ENCODE results near the gene SH3GL1.

SH3GL1 gene

DNA sequence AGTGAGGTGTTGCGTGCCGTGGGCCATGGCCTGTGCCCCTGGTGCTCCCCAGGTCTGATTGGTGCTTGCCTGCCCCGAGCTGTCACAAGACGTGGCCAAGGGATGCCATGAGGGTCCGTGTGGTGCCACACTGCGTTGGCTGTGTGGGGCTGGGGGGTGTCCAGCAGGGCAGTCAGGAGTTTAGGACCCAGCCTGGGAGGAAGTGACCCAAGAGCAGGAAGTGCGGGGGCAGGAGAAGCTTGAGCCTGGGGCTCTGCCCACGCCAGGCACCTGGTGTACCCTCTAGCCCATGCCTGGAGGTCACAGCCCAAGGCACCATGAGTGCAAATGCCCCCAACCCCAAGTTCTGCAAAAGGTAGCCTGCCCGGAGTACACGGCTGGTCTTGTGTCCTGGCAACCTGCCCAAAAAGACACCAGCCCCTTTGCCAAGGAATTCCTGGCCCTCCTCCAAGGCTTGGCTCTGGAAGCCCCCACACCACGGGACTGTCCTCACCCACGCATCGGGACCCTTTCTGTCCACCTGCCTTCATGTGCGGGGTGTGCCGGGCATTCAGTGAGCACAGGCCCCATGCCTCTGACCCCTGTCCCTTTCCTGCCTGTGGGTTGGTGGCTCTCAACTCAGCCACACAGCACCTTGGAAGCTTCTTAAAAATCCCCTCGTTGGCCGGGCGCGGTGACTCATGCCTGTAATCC is 32.1 kb downstream of the SH3GL1 start:
- Histone ChIP-seq H3K9ac (ENCODE audit: low read length in 2 of 2) (no peak overlapping the region), H3K4me1 (ENCODE audit: control insufficient read depth, insufficient read depth, low read length) (peaks cover 58% of the 10 kb centered on the region), H3K4me3 (ENCODE audit: low read length in 2 of 2) (no peak overlapping the region), H3K36me3 (ENCODE audit: control insufficient read depth in 2 of 2, insufficient read depth in 2 of 2, low read length in 2 of 2) (peaks cover 17% of the 10 kb centered on the region in 2 donors), H3K27ac (ENCODE audit: low read length) (no peak overlapping the region), H3K9me3 (ENCODE audit: control insufficient read depth in 2 of 2, low read length in 2 of 2) (no peaks in the 10 kb centered on the region), H3K27me3 (ENCODE audit: control insufficient read depth in 1 of 2, insufficient read depth in 2 of 2, low read length in 2 of 2) (no peaks in the 10 kb centered on the region)

DNA sequence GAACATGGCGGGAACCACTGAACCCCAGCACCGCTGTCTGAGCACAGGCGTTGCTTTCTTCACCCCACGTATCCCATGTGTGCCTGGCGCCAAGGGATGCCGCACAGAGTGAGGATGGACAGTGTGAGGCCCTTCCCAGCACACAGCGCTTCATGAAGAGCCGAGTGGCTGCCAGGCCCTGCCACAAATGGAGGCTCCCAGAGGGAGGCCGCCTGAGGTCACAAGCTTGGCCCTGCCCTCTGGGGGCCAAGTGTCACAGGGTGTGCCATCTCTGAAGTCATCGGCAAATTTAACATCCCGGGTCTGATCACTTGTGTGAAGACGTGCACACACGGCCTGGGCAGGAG is 32.6 kb downstream of the SH3GL1 start:
- H3K27ac ChIP-seq (ENCODE audit: low read length), result no peak overlapping the region
- no peak overlapping the region for H3K4me3 ChIP-seq (ENCODE audit: low read length in 2 of 2)
- peak overlapping the region in 1 of 2 donors; percentile 13 for H3K9ac ChIP-seq (ENCODE audit: low read length in 2 of 2)
- peaks cover 56% of the 10 kb centered on the region for H3K4me1 ChIP-seq (ENCODE audit: control insufficient read depth, insufficient read depth, low read length)
- H3K36me3 ChIP-seq (ENCODE audit: control insufficient read depth in 2 of 2, insufficient read depth in 2 of 2, low read length in 2 of 2), result peaks cover 17 to 20% of the 10 kb centered on the region in 2 donors
- H3K27me3 ChIP-seq (ENCODE audit: control insufficient read depth in 1 of 2, insufficient read depth in 2 of 2, low read length in 2 of 2), result no peaks in the 10 kb centered on the region
- no peaks in the 10 kb centered on the region for H3K9me3 ChIP-seq (ENCODE audit: control insufficient read depth in 2 of 2, low read length in 2 of 2)

DNA sequence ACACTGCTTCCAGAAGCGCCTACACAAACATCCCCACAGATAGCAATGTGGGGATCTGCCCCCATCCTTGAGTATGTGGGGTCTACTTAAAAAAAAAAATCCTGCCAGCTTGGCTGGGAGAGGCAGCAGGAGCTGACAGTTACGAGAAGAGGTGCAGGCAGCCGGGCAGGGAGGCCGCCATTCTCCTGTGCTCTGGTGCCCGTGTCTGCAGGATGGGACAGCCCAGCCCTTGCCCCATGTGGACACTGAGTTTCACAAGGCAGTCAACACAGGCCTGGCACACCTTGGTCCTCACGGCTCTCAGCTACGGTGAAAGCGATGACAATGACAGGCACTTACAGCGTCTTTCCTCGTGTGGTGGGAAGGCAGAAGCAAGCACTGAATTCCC is 33.0 kb downstream of the SH3GL1 start:
- no peak overlapping the region for H3K4me3 ChIP-seq (ENCODE audit: low read length in 2 of 2)
- H3K9ac ChIP-seq (ENCODE audit: low read length in 2 of 2), result peak overlapping the region in 1 of 2 donors; percentile 13
- no peak overlapping the region for H3K27ac ChIP-seq (ENCODE audit: low read length)
- peaks cover 51% of the 10 kb centered on the region for H3K4me1 ChIP-seq (ENCODE audit: control insufficient read depth, insufficient read depth, low read length)
- no peaks in the 10 kb centered on the region for H3K9me3 ChIP-seq (ENCODE audit: control insufficient read depth in 2 of 2, low read length in 2 of 2)
- H3K36me3 ChIP-seq (ENCODE audit: control insufficient read depth in 2 of 2, insufficient read depth in 2 of 2, low read length in 2 of 2), result peaks cover 17 to 20% of the 10 kb centered on the region in 2 donors
- H3K27me3 ChIP-seq (ENCODE audit: control insufficient read depth in 1 of 2, insufficient read depth in 2 of 2, low read length in 2 of 2), result no peaks in the 10 kb centered on the region

DNA sequence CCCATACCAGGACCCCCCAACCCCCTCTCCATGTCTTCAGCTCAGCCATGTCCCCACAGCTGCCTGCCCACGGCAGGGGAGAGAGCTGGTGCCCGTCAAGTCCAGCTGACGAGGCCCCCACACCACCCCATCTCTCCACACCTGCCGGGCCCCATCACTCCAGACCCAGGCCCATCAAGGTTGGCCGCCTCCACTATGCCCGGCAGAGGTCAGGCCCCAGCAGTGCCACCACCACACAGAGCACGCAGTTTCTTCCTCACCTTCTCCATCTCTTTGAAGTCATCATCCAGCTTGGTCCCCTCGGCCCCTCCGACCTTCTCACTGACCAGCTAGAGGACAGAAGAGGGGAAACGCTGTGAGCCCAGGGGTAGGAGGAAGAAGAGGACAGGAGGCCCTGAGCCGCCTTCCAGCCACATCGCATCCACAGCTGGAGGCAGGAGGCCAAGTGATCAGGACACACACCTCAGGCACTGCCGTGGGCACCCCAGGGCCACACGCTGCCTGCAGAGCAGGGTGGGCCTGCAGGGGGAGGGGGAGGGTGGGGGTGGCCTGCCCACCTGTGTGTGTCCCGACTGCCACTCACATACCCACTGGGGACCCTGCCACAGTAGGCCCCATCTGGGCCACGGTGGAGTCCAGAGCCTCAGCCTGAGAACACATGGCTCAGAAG is 33.5 kb downstream of the SH3GL1 start:
- H3K36me3 ChIP-seq (ENCODE audit: control insufficient read depth in 2 of 2, insufficient read depth in 2 of 2, low read length in 2 of 2), result peaks cover 17 to 24% of the 10 kb centered on the region in 2 donors
- H3K4me3 ChIP-seq (ENCODE audit: low read length in 2 of 2), result no peak overlapping the region
- no peak overlapping the region for H3K9ac ChIP-seq (ENCODE audit: low read length in 2 of 2)
- no peaks in the 10 kb centered on the region for H3K27me3 ChIP-seq (ENCODE audit: control insufficient read depth in 1 of 2, insufficient read depth in 2 of 2, low read length in 2 of 2)
- H3K4me1 ChIP-seq (ENCODE audit: control insufficient read depth, insufficient read depth, low read length), result peaks cover 46% of the 10 kb centered on the region
- H3K27ac ChIP-seq (ENCODE audit: low read length), result no peak overlapping the region
- H3K9me3 ChIP-seq (ENCODE audit: control insufficient read depth in 2 of 2, low read length in 2 of 2), result no peaks in the 10 kb centered on the region

DNA sequence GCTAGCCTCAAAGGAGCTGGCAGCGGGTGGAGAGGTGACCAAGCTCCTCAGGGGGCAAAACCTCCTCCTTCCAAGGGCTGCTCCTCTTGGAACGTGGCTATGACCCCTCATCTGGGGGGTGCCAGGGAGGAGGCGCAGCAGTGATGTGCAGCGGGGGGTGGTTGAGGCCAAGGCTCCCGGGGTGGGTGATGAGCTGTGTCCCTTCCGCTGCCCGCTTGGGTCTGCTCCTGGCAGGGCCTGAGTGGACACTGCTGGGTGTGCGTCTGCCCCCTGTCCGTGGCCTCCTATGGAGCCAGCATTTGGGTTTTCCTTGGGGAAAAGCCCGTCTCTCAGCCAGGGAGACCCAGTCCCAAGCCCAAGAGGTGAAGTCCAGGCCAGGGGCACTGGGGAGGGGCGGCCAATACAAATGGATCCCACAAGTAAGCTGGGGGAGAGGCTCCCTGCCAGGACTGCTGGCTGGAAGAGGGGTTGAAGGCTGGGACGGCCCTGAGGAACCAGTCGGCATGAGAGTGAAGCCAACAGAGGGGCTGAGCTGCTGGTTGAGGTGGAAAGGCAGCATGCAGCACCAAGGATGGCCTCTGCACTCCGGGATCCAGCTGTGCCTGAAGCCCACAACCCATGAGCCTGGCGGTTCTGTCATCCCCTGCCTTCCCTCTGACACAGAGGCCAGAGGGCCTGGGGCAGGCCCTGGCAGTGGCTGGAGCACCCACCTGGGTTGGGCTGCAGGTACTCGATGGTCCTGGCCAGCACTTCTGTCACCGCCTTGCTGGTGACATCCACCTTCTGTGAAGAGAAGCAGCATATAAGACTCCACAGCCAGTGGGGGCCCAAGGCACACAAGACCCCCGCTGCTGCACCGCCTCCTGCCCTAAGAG is 34.3 kb downstream of the SH3GL1 start:
- no peaks in the 10 kb centered on the region for H3K27me3 ChIP-seq (ENCODE audit: control insufficient read depth in 1 of 2, insufficient read depth in 2 of 2, low read length in 2 of 2)
- H3K4me1 ChIP-seq (ENCODE audit: control insufficient read depth, insufficient read depth, low read length), result peaks cover 39% of the 10 kb centered on the region
- H3K36me3 ChIP-seq (ENCODE audit: control insufficient read depth in 2 of 2, insufficient read depth in 2 of 2, low read length in 2 of 2), result peaks cover 17 to 24% of the 10 kb centered on the region in 2 donors
- H3K4me3 ChIP-seq (ENCODE audit: low read length in 2 of 2), result no peak overlapping the region
- H3K9me3 ChIP-seq (ENCODE audit: control insufficient read depth in 2 of 2, low read length in 2 of 2), result no peaks in the 10 kb centered on the region
- no peak overlapping the region for H3K27ac ChIP-seq (ENCODE audit: low read length)
- H3K9ac ChIP-seq (ENCODE audit: low read length in 2 of 2), result no peak overlapping the region

DNA sequence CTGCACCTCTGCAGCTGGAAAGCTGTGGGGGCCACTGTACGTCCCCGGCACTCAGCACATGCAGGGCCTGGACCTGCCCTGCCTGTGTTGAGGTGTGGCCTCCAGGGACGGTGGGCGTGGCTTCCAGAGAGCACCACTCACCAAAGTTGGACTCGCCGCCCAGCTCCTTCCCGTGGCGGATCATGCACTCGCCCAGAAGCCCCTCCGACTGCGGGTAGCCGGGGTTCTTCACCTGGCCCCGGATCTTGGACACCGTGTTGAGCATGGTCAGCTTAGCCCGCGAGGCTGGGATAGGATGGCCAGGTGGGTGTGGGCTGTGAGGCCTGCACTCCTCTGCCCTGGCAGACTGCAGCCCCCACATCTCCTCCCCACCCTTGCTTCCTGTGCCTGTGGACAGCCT is 35.0 kb downstream of the SH3GL1 start:
- Histone ChIP-seq H3K9me3 (ENCODE audit: control insufficient read depth in 2 of 2, low read length in 2 of 2) (no peaks in the 10 kb centered on the region), H3K4me3 (ENCODE audit: low read length in 2 of 2) (no peak overlapping the region), H3K9ac (ENCODE audit: low read length in 2 of 2) (no peak overlapping the region), H3K36me3 (ENCODE audit: control insufficient read depth in 2 of 2, insufficient read depth in 2 of 2, low read length in 2 of 2) (peaks cover 17 to 24% of the 10 kb centered on the region in 2 donors), H3K4me1 (ENCODE audit: control insufficient read depth, insufficient read depth, low read length) (peaks cover 38% of the 10 kb centered on the region), H3K27me3 (ENCODE audit: control insufficient read depth in 1 of 2, insufficient read depth in 2 of 2, low read length in 2 of 2) (no peaks in the 10 kb centered on the region), H3K27ac (ENCODE audit: low read length) (no peak overlapping the region)

DNA sequence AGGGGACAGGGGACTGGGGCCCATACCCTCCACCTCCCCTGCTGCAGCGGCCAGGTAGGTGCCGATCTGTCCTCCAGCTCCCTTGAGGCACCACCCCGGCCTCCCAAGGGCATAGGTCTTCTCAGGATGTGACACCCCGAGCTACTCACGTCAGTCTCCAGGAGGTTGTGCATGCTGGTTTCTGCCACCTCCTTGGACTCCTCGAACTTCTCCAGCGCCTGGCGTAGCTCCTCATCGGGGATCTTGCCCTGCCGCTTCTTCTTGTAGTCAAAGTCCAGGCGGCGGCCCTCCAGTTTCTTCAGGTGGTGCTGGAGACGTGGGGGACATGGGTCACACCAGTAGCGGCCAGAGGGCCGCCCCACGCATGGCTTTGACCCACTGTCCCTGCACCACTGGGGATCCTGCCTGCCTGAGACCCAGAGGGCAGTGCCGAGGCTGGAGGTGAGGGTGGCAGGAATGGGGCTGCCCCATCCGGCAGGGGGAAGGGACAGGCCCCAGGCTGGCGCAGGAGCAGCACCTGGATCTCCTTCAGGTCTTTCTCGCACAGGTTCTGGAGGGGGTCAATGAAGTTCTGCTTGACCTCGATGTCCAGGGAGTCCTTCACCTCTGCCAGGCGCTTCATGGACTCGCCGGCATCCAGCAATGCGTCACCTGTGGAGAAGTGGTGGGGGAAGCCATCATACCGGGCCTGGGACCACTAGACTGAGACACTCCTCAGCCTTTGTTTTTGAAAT is 36.6 kb downstream of the SH3GL1 start:
- H3K36me3 ChIP-seq (ENCODE audit: control insufficient read depth in 2 of 2, insufficient read depth in 2 of 2, low read length in 2 of 2), result peaks cover 17 to 34% of the 10 kb centered on the region in 2 donors
- H3K27me3 ChIP-seq (ENCODE audit: control insufficient read depth in 1 of 2, insufficient read depth in 2 of 2, low read length in 2 of 2), result no peaks in the 10 kb centered on the region
- peaks cover 27% of the 10 kb centered on the region for H3K4me1 ChIP-seq (ENCODE audit: control insufficient read depth, insufficient read depth, low read length)
- no peak overlapping the region for H3K27ac ChIP-seq (ENCODE audit: low read length)
- no peak overlapping the region for H3K9ac ChIP-seq (ENCODE audit: low read length in 2 of 2)
- H3K9me3 ChIP-seq (ENCODE audit: control insufficient read depth in 2 of 2, low read length in 2 of 2), result no peaks in the 10 kb centered on the region
- H3K4me3 ChIP-seq (ENCODE audit: low read length in 2 of 2), result no peak overlapping the region

DNA sequence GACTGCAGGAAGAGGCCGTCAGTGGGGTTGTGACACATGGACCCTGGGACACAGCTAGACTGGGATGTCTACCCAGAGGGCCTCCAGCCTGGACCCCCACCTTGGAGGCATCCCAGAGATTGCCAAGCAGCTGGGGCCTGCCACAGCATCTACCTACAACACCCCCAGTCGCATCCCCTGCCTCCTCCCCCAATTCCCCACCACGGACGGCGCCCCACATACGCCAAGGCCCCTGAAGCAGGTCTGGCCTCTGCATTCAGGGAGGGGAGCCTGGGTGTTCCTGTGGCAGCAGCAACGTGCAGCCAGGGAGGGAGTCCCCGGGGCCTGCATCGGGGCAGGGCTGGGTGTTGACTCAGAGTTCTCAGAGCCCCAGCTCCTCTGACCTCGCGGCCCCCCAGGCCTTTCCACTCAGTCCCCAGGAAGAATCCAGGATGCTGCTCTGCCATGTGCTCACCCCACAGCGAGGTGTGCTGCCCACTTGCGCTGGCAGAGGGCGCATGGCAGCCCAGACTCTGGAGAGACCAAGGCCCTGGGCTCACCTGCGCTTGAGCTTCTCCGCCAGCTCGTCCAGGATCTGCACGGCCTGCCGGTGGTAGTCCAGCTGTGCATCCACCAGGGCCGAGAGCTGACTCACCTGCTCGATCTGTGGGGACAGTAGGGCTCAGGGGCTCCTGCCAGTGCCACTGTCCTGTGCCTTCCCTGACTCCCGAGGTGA is 37.4 kb downstream of the SH3GL1 start:
- Histone ChIP-seq H3K36me3 (ENCODE audit: control insufficient read depth in 2 of 2, insufficient read depth in 2 of 2, low read length in 2 of 2) (peaks cover 17 to 35% of the 10 kb centered on the region in 2 donors), H3K4me3 (ENCODE audit: low read length in 2 of 2) (no peak overlapping the region), H3K27ac (ENCODE audit: low read length) (no peak overlapping the region), H3K4me1 (ENCODE audit: control insufficient read depth, insufficient read depth, low read length) (peaks cover 19% of the 10 kb centered on the region), H3K9ac (ENCODE audit: low read length in 2 of 2) (no peak overlapping the region), H3K9me3 (ENCODE audit: control insufficient read depth in 2 of 2, low read length in 2 of 2) (no peaks in the 10 kb centered on the region), H3K27me3 (ENCODE audit: control insufficient read depth in 1 of 2, insufficient read depth in 2 of 2, low read length in 2 of 2) (no peaks in the 10 kb centered on the region)

DNA sequence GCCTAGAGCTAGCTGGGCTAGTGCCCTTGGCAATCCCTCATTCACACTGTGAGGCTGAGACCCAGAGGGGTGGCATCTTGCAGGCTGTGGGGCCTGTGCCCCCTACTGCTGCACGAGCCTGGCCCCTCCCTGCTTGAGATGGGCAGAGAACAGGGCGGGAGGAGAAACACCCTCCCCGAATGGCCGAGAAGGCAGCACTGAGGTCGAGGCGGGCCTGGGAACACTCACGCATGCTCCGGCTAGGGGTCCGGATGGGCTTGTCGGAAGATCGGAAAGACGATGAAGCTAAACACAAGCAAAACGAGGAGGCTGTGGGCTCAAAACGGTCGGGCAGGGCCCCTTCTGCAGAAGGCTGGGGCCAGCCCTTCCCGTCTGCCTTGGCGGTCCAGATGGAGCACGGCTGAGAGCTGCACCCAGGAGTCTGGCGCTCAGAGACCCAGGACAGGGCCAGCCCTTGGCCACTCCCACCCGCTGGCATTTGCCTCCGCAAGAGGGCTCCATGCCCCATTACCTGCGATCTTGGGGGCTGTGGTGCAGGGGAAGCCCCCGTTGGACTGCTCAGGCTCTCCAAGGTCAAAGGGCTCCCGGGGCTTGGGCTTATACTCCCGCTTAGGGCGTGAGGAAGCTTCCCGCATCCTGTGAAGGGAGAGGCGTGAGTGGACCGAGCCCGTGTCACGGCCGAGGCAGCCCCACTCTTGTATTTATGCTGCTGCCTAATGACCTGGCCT is 38.1 kb downstream of the SH3GL1 start:
- no peak overlapping the region for H3K27ac ChIP-seq (ENCODE audit: low read length)
- H3K9ac ChIP-seq (ENCODE audit: low read length in 2 of 2), result no peak overlapping the region
- no peak overlapping the region for H3K4me3 ChIP-seq (ENCODE audit: low read length in 2 of 2)
- no peaks in the 10 kb centered on the region for H3K27me3 ChIP-seq (ENCODE audit: control insufficient read depth in 1 of 2, insufficient read depth in 2 of 2, low read length in 2 of 2)
- H3K4me1 ChIP-seq (ENCODE audit: control insufficient read depth, insufficient read depth, low read length), result peaks cover 13% of the 10 kb centered on the region
- H3K36me3 ChIP-seq (ENCODE audit: control insufficient read depth in 2 of 2, insufficient read depth in 2 of 2, low read length in 2 of 2), result peaks cover 17 to 35% of the 10 kb centered on the region in 2 donors
- no peaks in the 10 kb centered on the region for H3K9me3 ChIP-seq (ENCODE audit: control insufficient read depth in 2 of 2, low read length in 2 of 2)
